GM10248 (cell line): ENCODE data around the gene FMN2.

Source experiments
- CTCF ChIA-PET: fragments of 300-600 bp; sonication (Branson Sonifier 250); formaldehyde crosslinking; extraction: SDS; loops from one replicate; lab custom pipeline; 2021; ENCODE audit warnings: antibody characterized with exemption; lab: Yijun Ruan, JAX
- POLR2A ChIA-PET: fragments of 350-650 bp; sonication (Branson Sonifier 250); formaldehyde crosslinking; extraction: SDS; loops from one replicate; lab custom pipeline; 2020; ENCODE audit warnings: antibody characterized with exemption; lab: Yijun Ruan, JAX
- DNase-seq: peaks from one replicate; pipeline ENCODE4 v3.0.0; 2012; ENCODE audit errors: extremely low spot score
- CTCF ChIP-seq: IDR thresholded peaks from 2 replicates; pipeline ENCODE4 v1.5.1; 2012; ENCODE audit warnings: mild to moderate bottlenecking, low read depth; ENCODE audit errors: extremely low read depth, missing control alignments, control extremely low read depth

FMN2 gene

DNA sequence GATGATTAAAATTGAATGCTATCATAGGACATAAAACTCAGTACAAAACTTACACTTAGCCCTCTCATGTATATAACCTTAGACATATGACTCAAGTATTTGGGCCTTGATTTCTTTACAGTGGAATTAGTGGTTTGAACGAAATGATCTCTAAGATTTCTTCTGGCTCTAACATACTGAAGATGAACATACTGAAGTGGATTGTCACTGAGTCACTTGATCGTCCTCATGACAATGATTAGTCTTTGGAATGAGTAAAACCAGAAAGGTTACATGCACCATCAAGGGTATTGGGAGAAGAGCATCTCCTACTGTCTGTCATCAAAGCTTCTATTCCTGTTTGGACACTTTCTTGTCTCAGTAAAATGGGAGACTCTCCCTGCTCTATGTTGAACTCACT lies 17.4 kb downstream of the FMN2 start:
- no peak for DNase-seq
- ChIA-PET POLR2A (no interaction called here), CTCF (no interaction called here)
- TF ChIP-seq CTCF: no peak

DNA sequence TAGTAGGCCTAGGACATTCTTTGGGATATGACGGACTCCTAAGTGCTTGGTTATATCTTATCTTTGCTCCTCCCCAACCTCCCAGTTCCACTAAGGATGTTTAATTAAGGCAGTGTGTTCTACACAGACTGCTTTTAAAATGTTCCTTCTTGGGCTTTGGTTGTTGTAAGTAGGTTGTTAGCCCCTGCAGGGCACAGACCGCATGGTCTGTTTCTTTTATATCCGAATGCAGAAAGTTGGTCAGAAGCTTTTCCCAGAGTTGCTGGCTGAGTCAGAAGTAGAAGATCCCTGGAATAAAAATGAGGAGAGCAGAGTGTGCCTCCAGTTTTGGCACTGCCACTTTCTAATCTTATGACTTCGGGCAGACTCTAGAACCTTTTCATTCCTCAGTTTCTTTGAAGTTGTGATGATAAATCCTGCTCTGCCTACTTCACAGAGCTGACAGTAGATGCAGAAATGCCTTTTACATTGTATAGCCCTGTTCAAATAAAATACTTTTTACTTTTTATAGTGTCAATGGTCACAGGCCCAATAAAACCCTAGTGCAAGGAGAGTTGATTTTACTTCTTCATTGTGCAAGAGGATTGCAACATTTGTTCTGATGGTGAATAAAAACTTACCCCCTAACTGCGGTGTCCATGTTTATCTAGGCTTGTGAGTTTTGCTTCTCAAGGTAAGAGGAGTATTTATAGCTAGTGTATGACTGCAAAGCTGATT lies 18.4 kb downstream of the FMN2 start:
- ChIA-PET CTCF (no interaction called here), POLR2A (no interaction called here)
- DNase-seq: no peak
- TF ChIP-seq CTCF: no peak

- CTCF ChIA-PET: no interaction called here
- no peak for TF ChIP-seq CTCF
- DNase-seq: no peak
- POLR2A ChIA-PET: no interaction called here
Observed at GRCh38 chr1:240111558-240111957, 19.9 kb downstream of the FMN2 start.

DNA sequence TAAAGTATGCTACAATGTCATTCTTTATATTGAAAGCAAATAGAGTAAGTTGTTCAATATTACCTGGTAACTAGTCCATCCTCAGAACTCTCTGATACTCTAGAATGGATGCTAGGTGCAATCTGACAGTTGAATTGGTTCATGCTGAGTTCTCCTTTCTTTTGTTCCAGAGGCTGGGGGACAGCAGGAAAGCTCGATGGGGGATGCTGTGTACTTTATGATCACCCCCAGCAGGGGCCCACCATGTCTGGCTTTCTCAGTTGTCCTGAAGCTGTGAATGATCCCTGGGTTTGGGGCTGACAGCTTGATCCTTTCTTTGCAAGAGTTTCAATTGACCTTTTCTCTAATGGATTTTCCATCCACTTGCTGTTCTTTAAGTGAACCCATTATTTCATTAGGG lies 22.5 kb downstream of the FMN2 start:
- no peak for DNase-seq
- no peak for TF ChIP-seq CTCF
- POLR2A ChIA-PET: no interaction called here
- CTCF ChIA-PET: interaction anchor here (0.9 kb wide), 1 partner anchor 36 kb away, joined by 3 read pairs; no protein-coding TSS in a partner anchor

- no peak for TF ChIP-seq CTCF
- DNase-seq: no peak
- ChIA-PET POLR2A (no interaction called here), CTCF (interaction anchor here (0.9 kb wide), 1 partner anchor 14 kb away, joined by 3 read pairs; no protein-coding TSS in a partner anchor)
Observed at GRCh38 chr1:240115831-240116230, 24.1 kb downstream of the FMN2 start.

DNA sequence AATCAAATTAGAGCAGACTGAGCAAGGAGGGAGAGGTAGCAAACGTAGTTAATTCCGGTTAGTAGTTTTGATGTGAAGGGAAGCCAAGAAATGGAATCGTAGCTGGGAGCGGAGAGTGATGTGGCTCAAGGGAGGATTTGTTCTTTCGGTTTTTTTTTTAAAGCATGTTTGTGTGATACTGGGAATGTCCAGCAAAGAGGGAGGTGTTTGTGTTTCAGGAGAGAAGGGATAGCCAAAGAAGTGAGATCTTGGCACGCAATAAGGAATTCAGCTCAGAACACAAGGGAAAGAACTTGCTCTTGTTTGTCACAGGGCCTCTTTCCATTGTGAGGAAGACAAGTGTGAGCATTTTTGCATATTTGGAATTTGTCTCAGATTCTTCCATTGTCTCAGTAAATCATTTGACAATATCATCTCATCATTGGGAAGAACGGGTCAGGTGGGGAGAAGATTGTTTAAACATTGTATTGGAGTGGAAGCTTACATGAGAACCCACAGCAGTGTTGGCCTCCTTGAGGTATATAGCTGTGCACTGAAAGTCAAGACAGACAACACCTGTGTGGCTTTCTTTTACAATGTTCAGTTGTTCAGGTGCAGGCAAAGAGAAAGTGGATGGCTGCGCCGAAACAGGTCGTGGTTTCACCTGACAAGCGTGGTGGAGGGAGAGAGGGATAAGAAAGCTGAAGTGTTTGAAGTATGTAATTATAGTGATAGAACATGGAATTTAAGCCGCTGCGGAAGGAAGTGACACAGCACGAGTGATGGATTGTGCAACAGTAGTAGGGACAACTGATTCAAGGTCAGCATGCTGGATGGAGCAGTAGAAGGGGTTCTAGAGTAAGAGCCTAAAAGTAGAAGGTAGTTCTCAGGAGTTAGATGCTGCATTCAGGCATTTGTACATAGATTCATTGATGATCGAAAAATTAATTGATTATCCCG lies 25.4 kb downstream of the FMN2 start:
- ChIA-PET CTCF (interaction anchor here (0.9 kb wide), 1 partner anchor 12 kb away, joined by 3 read pairs; no protein-coding TSS in a partner anchor), POLR2A (no interaction called here)
- no peak for DNase-seq
- no peak for TF ChIP-seq CTCF
